ENCODE measurements around the gene ZBED1. TPM values are rescaled to one million over a fixed set of nuclear protein-coding genes. Genes with fewer than 3 reads are reported as not detected.
"Not testable (repeated sequence)": the region's sequence is repeated elsewhere in the genome, so short reads cannot be mapped to it uniquely, and the experiment has no call there.

ZBED1 gene
- total and polyA plus RNA-seq, 4 donors = 29.7 to 56.3 (median 42.0) TPM

- not testable (repeated sequence) for H3K27ac ChIP-seq (ENCODE audit: low read depth, low read length); H3K27me3 ChIP-seq (ENCODE audit: control insufficient read depth, insufficient read depth, low read length); H3K36me3 ChIP-seq (ENCODE audit: control insufficient read depth, insufficient read depth, low read length); H3K4me3 ChIP-seq (ENCODE audit: low read depth, low read length); H3K9me3 ChIP-seq (ENCODE audit: control insufficient read depth, insufficient read depth, low read length); DNase-seq (ENCODE audit: low read depth in 4 of 6, low spot score in 6 of 6)
- peaks cover 26% of the 10 kb centered on the region for H3K4me1 ChIP-seq (ENCODE audit: control insufficient read depth, insufficient read depth, low read length)
- 97% methylated on average over 6 of the region's 12 CpGs for WGBS (ENCODE audit: insufficient coverage)
Observed at GRCh38 chrX:2481597-2481996, 19.2 kb downstream of the ZBED1 start.

GRCh38 chrX:2479982-2480381 lies 20.8 kb downstream of the ZBED1 start:
- peaks cover 13% of the 10 kb centered on the region for H3K4me1 ChIP-seq (ENCODE audit: control insufficient read depth, insufficient read depth, low read length)
- not testable (repeated sequence) for DNase-seq (ENCODE audit: low read depth in 4 of 6, low spot score in 6 of 6); H3K4me3 ChIP-seq (ENCODE audit: low read depth, low read length); H3K27me3 ChIP-seq (ENCODE audit: control insufficient read depth, insufficient read depth, low read length); H3K36me3 ChIP-seq (ENCODE audit: control insufficient read depth, insufficient read depth, low read length); H3K9me3 ChIP-seq (ENCODE audit: control insufficient read depth, insufficient read depth, low read length); H3K27ac ChIP-seq (ENCODE audit: low read depth, low read length)
- WGBS (ENCODE audit: insufficient coverage) = 100% methylated on average over 1 of the region's 5 CpGs

- no peak overlapping the region for H3K27ac ChIP-seq (ENCODE audit: low read depth, low read length)
- no peaks in the 10 kb centered on the region for H3K27me3 ChIP-seq (ENCODE audit: control insufficient read depth, insufficient read depth, low read length)
- WGBS (ENCODE audit: insufficient coverage) = 97% methylated on average over 15 of the region's 15 CpGs
- no peak for DNase-seq (ENCODE audit: low read depth in 4 of 6, low spot score in 6 of 6)
- H3K4me1 ChIP-seq (ENCODE audit: control insufficient read depth, insufficient read depth, low read length) = peaks cover 7% of the 10 kb centered on the region
- no peaks in the 10 kb centered on the region for H3K9me3 ChIP-seq (ENCODE audit: control insufficient read depth, insufficient read depth, low read length)
- peaks cover 3% of the 10 kb centered on the region for H3K36me3 ChIP-seq (ENCODE audit: control insufficient read depth, insufficient read depth, low read length)
- no peak overlapping the region for H3K4me3 ChIP-seq (ENCODE audit: low read depth, low read length)
Observed at GRCh38 chrX:2479420-2479780, 21.4 kb downstream of the ZBED1 start.

DNA sequence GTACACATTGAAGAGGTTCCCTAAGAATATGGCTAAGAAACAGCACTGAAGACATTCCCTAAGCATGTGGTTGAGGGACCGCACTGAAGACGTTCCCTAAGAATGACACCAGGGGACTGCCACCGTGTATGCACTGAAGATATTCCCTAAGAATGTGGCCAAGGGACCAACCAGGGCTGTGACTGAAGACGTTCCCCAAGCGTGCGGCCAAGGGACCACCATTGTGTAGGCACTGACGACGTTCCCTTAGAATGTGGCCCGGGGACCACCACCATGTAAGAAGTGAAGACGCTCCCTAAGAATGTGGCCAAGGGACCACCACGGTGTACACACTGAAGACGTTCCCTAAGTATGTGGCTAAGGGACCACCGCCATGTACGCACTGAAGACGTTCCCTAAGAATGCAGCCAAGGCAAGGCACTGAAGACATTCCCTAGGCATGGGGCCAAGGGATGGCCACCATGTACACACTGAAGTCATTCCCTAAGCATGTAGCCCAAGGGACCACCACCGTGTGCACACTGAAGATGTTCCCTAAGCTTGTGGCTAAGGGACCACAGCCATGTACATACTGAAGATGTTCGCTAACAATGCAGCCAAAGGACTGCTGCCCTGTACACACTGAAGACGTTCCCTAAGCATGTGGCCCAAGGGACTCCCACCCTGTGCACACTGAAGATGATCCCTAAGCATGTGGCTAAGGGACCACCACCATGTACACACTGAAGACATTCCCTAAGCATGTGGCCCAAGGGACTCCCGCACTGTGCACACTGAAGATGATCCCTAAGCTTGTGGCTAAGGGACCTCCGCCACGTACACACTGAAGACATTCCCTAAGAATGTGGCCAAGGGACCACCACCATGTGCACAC lies 22.0 kb downstream of the ZBED1 start:
- 93% methylated on average over 21 of the region's 21 CpGs for WGBS (ENCODE audit: insufficient coverage)
- DNase-seq (ENCODE audit: low read depth in 4 of 6, low spot score in 6 of 6) = no peak
- Histone ChIP-seq H3K27me3 (ENCODE audit: control insufficient read depth, insufficient read depth, low read length) (no peaks in the 10 kb centered on the region), H3K4me1 (ENCODE audit: control insufficient read depth, insufficient read depth, low read length) (peaks cover under 1% of the 10 kb centered on the region), H3K36me3 (ENCODE audit: control insufficient read depth, insufficient read depth, low read length) (peaks cover 3% of the 10 kb centered on the region), H3K9me3 (ENCODE audit: control insufficient read depth, insufficient read depth, low read length) (no peaks in the 10 kb centered on the region), H3K27ac (ENCODE audit: low read depth, low read length) (no peak overlapping the region), H3K4me3 (ENCODE audit: low read depth, low read length) (no peak overlapping the region)

GRCh38 chrX:2477313-2477712 lies 23.5 kb downstream of the ZBED1 start:
- not testable (repeated sequence) for H3K9me3 ChIP-seq (ENCODE audit: control insufficient read depth, insufficient read depth, low read length); H3K4me3 ChIP-seq (ENCODE audit: low read depth, low read length); H3K27ac ChIP-seq (ENCODE audit: low read depth, low read length); H3K4me1 ChIP-seq (ENCODE audit: control insufficient read depth, insufficient read depth, low read length); H3K27me3 ChIP-seq (ENCODE audit: control insufficient read depth, insufficient read depth, low read length); H3K36me3 ChIP-seq (ENCODE audit: control insufficient read depth, insufficient read depth, low read length); DNase-seq (ENCODE audit: low read depth in 4 of 6, low spot score in 6 of 6)
- 100% methylated on average over 2 of the region's 11 CpGs for WGBS (ENCODE audit: insufficient coverage)

DNA sequence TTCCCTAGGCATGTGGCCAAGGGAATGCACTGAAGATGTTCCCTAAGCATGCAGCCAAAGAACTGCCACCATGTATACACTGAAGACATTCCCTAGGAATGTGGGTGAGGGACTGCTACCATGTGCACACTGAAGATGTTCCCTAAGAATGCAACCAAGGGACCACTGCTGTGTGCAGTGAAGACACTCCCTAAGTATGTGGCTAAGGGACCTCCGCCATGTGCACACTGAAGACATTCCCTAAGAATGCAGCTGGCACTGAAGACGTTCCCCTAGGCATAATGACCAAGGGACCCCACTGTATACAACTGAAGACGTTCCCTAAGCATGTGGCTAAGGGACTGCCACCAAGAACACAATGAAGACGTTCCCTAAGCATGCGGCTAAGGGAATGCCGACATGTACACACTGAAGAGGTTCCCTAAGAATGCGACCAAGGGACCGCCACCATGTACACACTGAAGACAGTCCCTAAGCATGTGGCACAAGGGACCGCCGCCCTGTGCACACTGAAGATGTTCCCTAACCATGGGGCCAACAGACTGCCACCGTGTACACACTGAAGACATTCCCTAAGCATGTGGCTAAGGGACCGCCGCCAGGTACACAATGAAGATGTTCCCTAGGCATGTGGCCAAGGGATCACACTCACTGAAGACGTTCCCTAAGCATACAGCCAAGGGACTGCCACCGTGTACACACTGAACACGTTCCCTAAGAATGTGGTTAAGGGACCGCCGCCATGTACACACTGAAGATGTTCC lies 25.6 kb downstream of the ZBED1 start:
- Histone ChIP-seq H3K27ac (ENCODE audit: low read depth, low read length) (no peak overlapping the region), H3K27me3 (ENCODE audit: control insufficient read depth, insufficient read depth, low read length) (no peaks in the 10 kb centered on the region), H3K9me3 (ENCODE audit: control insufficient read depth, insufficient read depth, low read length) (no peaks in the 10 kb centered on the region), H3K36me3 (ENCODE audit: control insufficient read depth, insufficient read depth, low read length) (no peaks in the 10 kb centered on the region), H3K4me3 (ENCODE audit: low read depth, low read length) (no peak overlapping the region), H3K4me1 (ENCODE audit: control insufficient read depth, insufficient read depth, low read length) (no peaks in the 10 kb centered on the region)
- WGBS (ENCODE audit: insufficient coverage) = 84% methylated on average over 18 of the region's 18 CpGs
- DNase-seq (ENCODE audit: low read depth in 4 of 6, low spot score in 6 of 6) = no peak

DNA sequence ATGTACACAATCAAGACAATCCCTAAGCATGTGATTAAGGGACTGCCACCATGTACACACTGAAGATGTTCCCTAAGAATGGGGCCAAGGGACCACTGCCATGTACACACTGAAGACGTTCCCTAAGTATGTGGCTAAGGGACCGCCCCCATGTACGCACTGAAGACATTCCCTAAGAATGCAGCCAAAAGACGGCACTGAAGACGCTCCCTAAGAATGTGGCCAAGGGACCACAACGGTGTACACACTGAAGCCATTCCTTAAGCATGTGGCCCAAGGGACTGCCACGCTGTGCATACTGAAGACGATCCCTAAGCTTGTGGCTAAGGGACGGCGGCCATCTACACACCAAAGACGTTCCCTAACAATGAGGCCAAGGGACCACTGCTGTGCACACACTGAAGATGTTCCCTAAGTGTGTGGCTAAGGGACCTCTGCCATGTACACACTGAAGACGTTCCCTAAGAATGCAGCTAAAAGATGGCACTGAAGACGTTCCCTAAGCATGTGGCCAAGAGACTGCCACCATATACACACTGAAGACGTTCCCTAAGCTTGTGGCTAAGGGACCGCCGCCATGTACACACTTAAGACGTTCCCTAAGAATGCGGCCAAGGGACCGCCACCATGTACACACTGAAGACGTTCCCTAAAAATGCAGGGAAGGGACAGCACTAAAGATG lies 26.4 kb downstream of the ZBED1 start:
- DNase-seq (ENCODE audit: low read depth in 4 of 6, low spot score in 6 of 6) = no peak
- Histone ChIP-seq H3K9me3 (ENCODE audit: control insufficient read depth, insufficient read depth, low read length) (no peaks in the 10 kb centered on the region), H3K4me1 (ENCODE audit: control insufficient read depth, insufficient read depth, low read length) (no peaks in the 10 kb centered on the region), H3K4me3 (ENCODE audit: low read depth, low read length) (no peak overlapping the region), H3K27ac (ENCODE audit: low read depth, low read length) (no peak overlapping the region), H3K27me3 (ENCODE audit: control insufficient read depth, insufficient read depth, low read length) (no peaks in the 10 kb centered on the region), H3K36me3 (ENCODE audit: control insufficient read depth, insufficient read depth, low read length) (no peaks in the 10 kb centered on the region)
- WGBS (ENCODE audit: insufficient coverage) = 86% methylated on average over 19 of the region's 20 CpGs

- DNase-seq (ENCODE audit: low read depth in 4 of 6, low spot score in 6 of 6); H3K9me3 ChIP-seq (ENCODE audit: control insufficient read depth, insufficient read depth, low read length); H3K4me3 ChIP-seq (ENCODE audit: low read depth, low read length); H3K4me1 ChIP-seq (ENCODE audit: control insufficient read depth, insufficient read depth, low read length); H3K27me3 ChIP-seq (ENCODE audit: control insufficient read depth, insufficient read depth, low read length); H3K36me3 ChIP-seq (ENCODE audit: control insufficient read depth, insufficient read depth, low read length); H3K27ac ChIP-seq (ENCODE audit: low read depth, low read length): not testable (repeated sequence)
- WGBS (ENCODE audit: insufficient coverage) = 89% methylated on average over 13 of the region's 15 CpGs
Observed at GRCh38 chrX:2473064-2473463, 27.7 kb downstream of the ZBED1 start.

GRCh38 chrX:2471641-2472040 lies 29.1 kb downstream of the ZBED1 start:
- Histone ChIP-seq H3K4me1 (ENCODE audit: control insufficient read depth, insufficient read depth, low read length) (no peaks in the 10 kb centered on the region), H3K27me3 (ENCODE audit: control insufficient read depth, insufficient read depth, low read length) (no peaks in the 10 kb centered on the region), H3K4me3 (ENCODE audit: low read depth, low read length) (no peak overlapping the region), H3K36me3 (ENCODE audit: control insufficient read depth, insufficient read depth, low read length) (no peaks in the 10 kb centered on the region), H3K9me3 (ENCODE audit: control insufficient read depth, insufficient read depth, low read length) (no peaks in the 10 kb centered on the region), H3K27ac (ENCODE audit: low read depth, low read length) (no peak overlapping the region)
- no peak for DNase-seq (ENCODE audit: low read depth in 4 of 6, low spot score in 6 of 6)
- 96% methylated on average over 4 of the region's 7 CpGs for WGBS (ENCODE audit: insufficient coverage)
